Measurements from ENCODE around the gene GBA3.

Gene GBA3

DNA sequence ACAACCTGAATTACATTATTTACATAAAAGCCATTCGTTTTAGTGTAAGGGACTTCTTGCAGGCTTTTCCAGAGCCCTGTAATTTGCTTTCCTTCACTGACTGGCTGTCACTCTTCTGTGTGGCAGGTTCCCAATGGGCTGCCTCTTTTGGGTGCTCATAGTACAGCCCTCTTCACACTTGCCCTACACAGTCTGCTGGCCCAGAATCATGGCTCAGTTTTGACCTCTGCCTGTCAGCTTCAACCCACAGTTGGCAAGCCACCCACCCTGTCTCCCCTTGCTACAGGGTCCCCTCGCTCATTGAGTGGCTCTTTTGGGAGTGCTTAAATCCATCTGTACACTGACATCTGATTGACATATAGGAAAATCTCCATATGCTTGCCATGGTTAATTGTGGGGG lies 97.9 kb downstream of the GBA3 start:
- DNase-seq: no peak

DNA sequence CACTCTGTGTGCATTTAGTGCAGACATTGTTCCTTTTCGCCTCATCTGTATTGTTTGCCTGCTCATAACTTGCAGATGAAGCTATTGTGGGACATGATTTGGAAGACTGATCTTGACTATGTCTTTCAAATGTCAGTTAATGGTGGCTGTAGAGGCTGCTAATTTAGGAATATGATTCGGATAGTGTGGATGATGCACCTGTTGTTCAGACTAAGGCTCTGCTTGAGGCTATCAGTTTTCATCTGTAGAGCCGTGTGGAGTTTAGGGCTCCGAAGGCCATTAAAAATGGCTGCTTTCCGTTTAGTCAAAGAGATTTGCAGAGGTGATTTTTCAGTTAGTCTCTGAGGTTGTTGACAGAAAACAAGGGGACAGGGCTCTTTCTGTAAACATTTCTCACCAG lies 102.0 kb downstream of the GBA3 start:
- DNase-seq: no peak

DNA sequence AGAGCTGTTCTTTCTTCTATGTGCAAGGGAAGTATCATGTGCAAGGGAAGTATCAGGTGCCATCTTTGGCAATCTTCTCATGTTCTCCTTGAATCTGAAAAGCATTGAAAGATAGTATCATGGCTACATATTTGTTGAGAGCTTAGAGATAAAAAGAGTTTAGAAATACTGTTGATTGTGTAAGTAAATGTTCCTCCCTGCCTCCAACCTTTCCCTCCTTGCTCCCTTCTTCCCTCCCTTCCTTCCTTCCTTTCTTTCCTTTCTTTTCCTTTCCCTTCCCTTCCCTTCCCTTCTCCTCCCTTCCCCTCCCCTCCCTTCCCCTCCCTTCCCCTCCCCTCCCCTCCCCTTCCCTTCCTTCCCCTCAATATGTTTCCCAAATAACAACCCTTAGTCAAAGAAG lies 108.7 kb downstream of the GBA3 start:
- no peak for DNase-seq

DNA sequence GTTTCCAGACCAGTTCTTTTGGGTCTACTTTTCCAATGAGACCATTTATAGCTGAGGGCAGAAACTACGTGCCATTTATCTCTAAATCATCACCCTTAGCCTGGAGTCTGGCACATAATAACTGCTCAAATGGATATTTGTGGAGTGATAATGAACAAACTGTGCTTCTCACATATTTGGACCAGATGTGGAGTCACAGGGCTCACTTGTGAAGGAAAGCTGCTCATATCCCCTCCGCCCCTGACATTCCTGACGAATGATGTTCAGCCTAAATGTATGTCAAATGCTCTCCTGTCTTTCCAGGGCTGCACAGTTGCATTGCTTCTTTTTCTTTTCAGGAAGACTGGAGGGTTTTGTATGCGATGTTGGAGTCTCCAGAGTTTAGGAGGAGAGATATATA lies 110.1 kb downstream of the GBA3 start:
- DNase-seq: no peak

DNA sequence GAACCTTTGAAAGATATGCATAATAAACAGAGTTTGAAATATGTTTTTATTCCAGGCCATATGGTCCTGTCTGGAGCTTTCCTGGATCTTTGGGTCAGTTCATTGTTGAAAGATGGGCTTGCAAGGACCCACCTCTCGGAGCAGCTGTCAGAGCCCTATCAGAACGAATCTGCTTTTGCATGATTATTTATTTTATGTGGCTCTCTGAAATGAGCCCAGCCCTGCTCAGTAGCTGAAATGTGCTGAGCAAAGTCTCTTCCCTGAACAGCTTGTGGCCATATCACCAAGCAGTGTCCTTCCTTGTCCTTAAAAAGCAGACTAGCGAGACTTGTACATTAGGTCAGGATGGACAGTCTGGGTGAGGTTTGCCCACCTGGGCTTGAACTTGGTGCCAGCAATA lies 110.8 kb downstream of the GBA3 start:
- no peak for DNase-seq

DNA sequence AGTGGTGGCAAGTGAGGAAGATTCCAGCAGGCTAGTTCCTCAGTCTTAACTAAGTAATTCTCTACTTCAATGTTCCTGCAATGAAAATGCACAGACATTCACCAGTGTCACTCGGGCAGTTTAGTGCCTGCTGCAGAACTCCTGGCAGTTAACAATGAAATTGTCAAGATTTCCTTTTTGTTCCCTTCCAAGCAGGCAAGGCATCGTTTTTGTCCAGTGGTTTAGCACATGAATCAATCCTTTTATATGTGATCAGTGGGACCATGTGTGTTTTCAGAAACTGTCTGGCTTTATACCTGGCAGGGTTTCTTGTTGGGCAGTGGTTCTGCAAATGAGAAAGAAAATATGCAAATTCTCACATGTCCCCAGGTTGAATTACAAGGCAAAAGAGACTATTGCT lies 122.2 kb downstream of the GBA3 start:
- DNase-seq: no peak

DNA sequence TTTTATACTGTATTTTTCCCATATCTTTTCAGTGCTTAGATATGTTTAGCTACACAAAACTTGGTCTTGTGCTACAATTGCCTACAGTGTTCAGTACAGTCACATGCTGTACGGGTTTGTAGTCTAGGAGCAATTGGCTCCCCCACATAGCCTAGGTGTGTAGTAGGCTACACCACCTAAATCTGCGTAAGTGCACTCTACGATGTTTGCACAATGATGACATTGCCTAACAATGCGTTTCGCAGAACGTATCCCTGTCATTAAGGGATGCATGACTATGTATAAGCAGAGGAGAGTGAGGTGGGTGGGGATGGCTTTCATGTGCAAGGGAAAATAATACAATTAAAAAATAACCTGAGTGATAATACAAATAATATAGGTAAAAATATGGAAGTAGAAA lies 131.4 kb downstream of the GBA3 start:
- DNase-seq: no peak

DNA sequence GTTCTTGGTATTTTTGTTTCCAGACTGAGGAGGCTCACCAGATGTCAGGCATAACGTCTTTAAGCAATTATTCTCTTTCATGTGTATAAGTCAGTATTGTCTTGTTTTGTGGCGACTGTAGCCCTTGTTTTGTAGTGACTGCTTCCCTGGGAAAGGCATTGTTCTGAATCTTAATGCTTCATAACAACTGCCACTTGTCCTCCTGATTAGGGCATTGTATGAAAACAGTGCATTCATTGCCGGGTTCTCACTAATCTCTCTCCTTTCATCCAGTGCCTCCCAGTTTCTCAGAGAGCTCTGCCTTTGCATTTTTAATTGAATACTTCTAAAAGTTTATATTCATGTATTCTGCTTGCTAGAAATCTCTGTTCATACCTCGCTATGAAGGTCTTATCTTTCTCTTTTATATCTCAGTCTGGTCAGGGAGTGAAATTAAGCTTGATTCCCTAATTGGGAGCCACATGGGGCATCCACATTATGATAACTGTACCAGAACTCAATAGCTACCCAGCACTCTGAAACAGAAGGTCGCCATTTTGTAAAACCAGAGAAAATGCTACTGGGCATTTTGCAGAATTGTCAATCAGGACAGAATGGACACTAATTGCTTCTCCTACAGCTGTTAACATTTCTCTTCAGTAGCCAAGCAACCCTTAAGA lies 149.8 kb downstream of the GBA3 start:
- no peak for DNase-seq

DNA sequence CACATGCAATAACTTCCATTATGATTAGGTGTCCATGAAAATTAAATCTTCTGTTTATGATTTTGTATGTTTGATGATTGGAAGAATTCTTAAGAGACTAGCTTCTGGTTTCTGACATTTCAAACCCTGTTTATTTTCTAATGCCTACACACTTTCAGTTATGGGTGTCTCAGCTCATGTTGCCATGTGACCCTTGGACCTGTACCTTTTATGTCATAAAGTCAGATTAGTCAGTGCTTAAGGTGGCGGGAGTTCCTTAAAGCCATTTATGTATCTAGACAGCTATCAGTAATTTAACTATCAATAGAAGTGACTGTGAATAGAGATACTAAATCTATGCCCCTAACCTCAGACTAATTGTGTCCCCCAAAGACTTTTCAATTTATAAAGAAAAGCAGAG lies 155.6 kb downstream of the GBA3 start:
- DNase-seq: no peak

DNA sequence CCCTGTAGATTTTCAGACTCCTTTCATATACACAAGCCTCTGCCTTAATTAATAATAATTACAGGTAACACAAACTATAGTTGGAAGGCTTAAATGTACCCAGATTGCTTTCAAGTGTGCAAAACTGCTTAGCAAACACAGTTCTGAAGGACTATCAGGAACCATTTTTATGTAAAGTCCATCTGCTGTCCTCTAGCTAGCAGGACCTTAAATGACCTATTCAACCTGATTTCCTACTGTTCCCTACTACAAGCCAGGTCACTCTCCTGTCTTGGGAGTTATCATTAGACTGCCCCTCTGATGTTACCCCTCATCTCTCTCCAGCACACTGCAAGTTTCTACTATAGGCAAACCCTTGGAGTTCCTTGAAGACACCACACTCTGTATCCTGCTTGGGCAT lies 157.3 kb downstream of the GBA3 start:
- no peak for DNase-seq

DNA sequence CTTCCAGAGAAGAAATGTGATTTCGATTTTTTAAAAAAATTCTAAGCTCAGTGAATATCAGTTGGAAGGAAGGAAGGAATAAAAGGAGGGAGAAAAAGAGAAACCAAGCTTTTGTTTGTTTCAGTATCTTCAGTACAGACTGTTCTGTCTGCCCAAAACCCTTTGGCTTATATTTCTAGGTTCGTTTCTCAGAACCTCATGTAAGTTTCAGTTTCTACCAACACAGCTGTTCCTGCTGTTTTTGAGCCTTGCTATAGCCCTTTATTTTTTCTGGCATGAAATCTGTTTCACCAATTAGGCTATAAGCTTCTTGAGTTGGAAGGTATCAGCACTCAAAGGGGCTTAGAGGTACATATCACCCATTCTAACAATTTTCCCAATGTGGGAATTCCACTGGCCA lies 157.9 kb downstream of the GBA3 start:
- no peak for DNase-seq

DNA sequence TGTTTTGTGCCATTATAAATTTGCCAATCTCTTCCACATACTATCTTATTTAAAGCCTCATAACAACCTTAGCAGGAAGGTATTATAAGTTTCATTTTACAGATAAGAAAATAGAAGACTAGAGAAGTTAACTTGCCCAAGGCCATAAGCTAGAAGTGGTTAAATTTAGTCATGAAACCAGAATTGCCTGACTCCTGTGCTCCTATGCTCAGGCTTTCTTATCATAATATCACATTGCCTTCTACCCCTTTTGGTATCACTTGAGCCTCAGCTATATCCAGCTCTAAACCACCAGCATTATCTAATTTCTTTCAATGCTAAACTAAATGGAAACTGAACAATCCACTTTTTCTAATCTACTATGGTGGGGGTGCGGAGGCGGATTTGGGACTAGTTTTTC lies 164.7 kb downstream of the GBA3 start:
- DNase-seq: no peak

DNA sequence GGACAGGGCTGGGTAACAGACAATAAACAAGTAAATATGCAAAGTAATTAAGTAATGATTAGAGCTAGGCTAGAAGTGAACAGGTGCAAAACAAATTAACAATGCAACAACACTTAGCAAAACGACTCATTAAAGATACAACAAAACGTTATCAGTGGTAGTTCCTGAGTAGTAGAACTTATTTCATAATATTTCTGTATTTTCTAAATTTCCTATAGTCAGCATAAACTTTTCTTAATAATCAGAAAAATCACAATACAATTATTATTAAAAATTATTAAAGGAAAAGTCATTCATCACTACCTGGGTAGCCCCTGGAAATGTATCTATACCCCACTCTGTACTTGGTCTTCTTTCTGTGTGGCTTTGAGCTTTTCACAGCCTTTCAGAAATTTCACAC lies 166.6 kb downstream of the GBA3 start:
- DNase-seq: no peak
